GM12878 (cell line): Measurements from ENCODE around the gene ABHD2. TPM values are rescaled to one million over a fixed set of nuclear protein-coding genes. Genes with fewer than 3 reads are reported as not detected.

Experiments used
- BCL11A ChIP-seq: IDR thresholded peaks from 2 replicates; pipeline ENCODE4 v1.6.1; 2011; ENCODE audit warnings: low read depth, low read length
- CREM ChIP-seq: IDR thresholded peaks from 2 replicates; pipeline ENCODE4 v1.6.1; 2014; ENCODE audit warnings: antibody characterized with exemption, low read depth
- ETV6 ChIP-seq, 2 experiments: fragments of 450-650 bp in 1 of 2; IDR thresholded peaks in 1 of 2; conservative IDR thresholded peaks in 1 of 2; 2 replicates each; pipeline ENCODE4 v1.6.1; 2014; ENCODE audit warnings: antibody characterized with exemption in 1 of 2, borderline replicate concordance in 1 of 2, low read depth in 1 of 2, mild to moderate bottlenecking in 1 of 2, moderate library complexity in 1 of 2
- FOXM1 ChIP-seq: IDR thresholded peaks from 2 replicates; pipeline ENCODE4 v1.6.1; 2012; ENCODE audit warnings: low read depth, mild to moderate bottlenecking, inconsistent platforms, low read length, moderate library complexity
- MTA2 ChIP-seq: fragments of 450-650 bp; IDR thresholded peaks from 2 replicates; pipeline ENCODE4 v1.6.1; 2016; ENCODE audit warnings: low read depth, mild to moderate bottlenecking, moderate library complexity
- MXI1 ChIP-seq: fragments of 150-350 bp; IDR thresholded peaks from 2 replicates; pipeline ENCODE4 v1.6.1; 2011; ENCODE audit warnings: low read depth, mild to moderate bottlenecking, inconsistent platforms, low read length, improper control_type of control experiment
- PKNOX1 ChIP-seq: fragments of 450-650 bp; IDR thresholded peaks from 2 replicates; pipeline ENCODE4 v1.6.1; 2016; ENCODE audit warnings: mild to moderate bottlenecking
- RAD51 ChIP-seq: fragments of 450-650 bp; IDR thresholded peaks from 2 replicates; pipeline ENCODE4 v1.6.1; 2016; ENCODE audit warnings: moderate library complexity, mild to moderate bottlenecking, inconsistent platforms
- RELA ChIP-seq: fragments of 450-650 bp; IDR thresholded peaks from 2 replicates; pipeline ENCODE4 v1.8.0; 2014; ENCODE audit warnings: borderline replicate concordance; ENCODE audit not compliant: partially characterized antibody
- RUNX3 ChIP-seq: IDR thresholded peaks from 2 replicates; pipeline ENCODE4 v1.6.1; 2012; ENCODE audit warnings: low read length, inconsistent platforms
- SPI1 ChIP-seq: IDR thresholded peaks from 2 replicates; pipeline ENCODE4 v1.6.1; 2011; ENCODE audit warnings: low read depth, mild to moderate bottlenecking, low read length, moderate library complexity, borderline replicate concordance; ENCODE audit not compliant: insufficient read depth
- SREBF2 ChIP-seq: IDR thresholded peaks from 2 replicates; pipeline ENCODE4 v1.6.1; 2012; ENCODE audit warnings: mild to moderate bottlenecking, low read length
- WRNIP1 ChIP-seq: IDR thresholded peaks from 2 replicates; pipeline ENCODE4 v1.6.1; 2011; ENCODE audit warnings: low read depth, low read length, improper control_type of control experiment, borderline replicate concordance
- ZNF687 ChIP-seq: fragments of 450-650 bp; IDR thresholded peaks from 2 replicates; pipeline ENCODE4 v1.6.1; 2017; ENCODE audit warnings: mild to moderate bottlenecking, moderate library complexity
- polyA plus RNA-seq, 11 experiments: library from polyadenylated mRNA; depleted of rRNA in 4 of 11; unstranded in 6 of 11; stranded (reverse) in 5 of 11; fragments of >200 nt; fragmentation: Nextera tagmentation in 4 of 11; fragmentation: Illumina TruSeq in 1 of 11; extraction: Ambion mirVana in 4 of 11; extraction: Trizol in 1 of 11; gene quantifications; 1 replicate in 1 of 11; 2 replicates in 10 of 11; pipeline versions ENCODE4 v1.2.1 to v1.2.3, GENCODE V29; 2011 to 2016; ENCODE audit warnings: inconsistent platforms in 2 of 11, missing spikeins in 2 of 11, low read depth in 1 of 11
- total RNA-seq, 4 experiments: library from RNA; depleted of rRNA in 3 of 4; stranded (reverse); fragments of >200 nt in 3 of 4; fragmentation: Illumina TruSeq in 1 of 4; extraction: Trizol in 1 of 4; gene quantifications; 2 replicates each; pipeline versions ENCODE4 v1.2.1 to v1.2.3, GENCODE V29; 2013 to 2021
- TF ChIP-seq, protein P1 (sequence below): fragments of 450-650 bp; IDR thresholded peaks from 2 replicates; pipeline ENCODE4 v1.6.1; 2017; ENCODE audit warnings: borderline replicate concordance

ABHD2 gene
- total and polyA plus RNA-seq, 10 of the 15 experiments (the other 5 are each of a cell fraction or from before 2014, with no cell fraction given), result 1.2 to 33.6 (median 20.4) TPM

DNA sequence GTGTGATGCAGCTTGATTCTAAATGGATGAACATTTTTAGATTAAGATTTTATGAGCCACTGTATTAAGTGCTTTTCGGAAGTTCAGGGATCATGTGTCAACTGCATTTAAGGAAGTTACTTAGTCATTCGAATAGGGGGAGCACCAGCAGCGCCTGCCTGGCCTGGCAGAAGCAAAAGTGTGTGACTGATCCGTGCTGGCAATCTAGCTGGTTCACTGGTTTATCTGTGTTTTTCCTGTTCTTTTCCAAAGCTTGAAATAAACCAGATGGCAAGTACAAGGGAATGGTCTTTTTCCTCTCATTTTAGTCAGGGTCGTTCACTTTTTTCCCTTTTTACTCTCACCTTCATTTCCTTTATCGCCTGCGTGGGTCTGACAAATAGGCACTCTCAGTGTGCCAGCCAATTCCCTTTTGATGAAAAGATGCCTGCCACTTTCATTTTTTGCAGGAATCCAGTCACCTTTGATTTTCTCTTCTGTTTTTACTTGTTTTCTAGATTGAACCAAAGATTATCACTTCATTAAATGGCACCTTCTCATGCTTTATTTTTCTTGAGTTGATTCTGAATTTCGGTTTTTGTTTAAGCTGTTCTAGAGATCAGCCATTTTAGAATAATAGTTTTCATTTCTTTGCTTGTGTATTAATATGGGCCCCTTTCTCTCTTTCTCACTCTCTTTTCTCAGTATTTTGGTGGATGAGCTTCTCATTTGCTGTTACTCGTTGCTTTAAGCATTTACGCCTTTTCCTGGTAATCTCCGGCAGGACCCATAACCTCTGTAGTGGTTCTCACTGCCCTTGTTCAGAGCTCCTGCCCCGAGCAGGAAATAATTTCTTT lies 2.8 kb downstream of the ABHD2 start (continued):
- TF ChIP-seq RUNX3 (no peak), MXI1 (no peak), ZNF687 (peak; percentile 39; the same call in 1 of the 2 replicates), PKNOX1 (peak; percentile 31; the same call in 1 of the 2 replicates), SREBF2 (no peak), RAD51 (peak; percentile 59; the same call in 1 of the 2 replicates), ETV6 (conservative IDR thresholded peaks at IDR 0.05 in 1 of 2, IDR thresholded peaks at IDR 0.05 in 1 of 2; ENCODE audit: borderline replicate concordance in 1 of 2, low read depth in 1 of 2) (no peak), SPI1 (no peak), WRNIP1 (no peak), FOXM1 (no peak; the same call in 1 of the 2 replicates), MTA2 (0 out of 2 replicates have a peak, but pooled peaks have one; percentile 40), RELA (no peak), CREM (no peak), BCL11A (no peak)
- TF ChIP-seq, protein P1, sequence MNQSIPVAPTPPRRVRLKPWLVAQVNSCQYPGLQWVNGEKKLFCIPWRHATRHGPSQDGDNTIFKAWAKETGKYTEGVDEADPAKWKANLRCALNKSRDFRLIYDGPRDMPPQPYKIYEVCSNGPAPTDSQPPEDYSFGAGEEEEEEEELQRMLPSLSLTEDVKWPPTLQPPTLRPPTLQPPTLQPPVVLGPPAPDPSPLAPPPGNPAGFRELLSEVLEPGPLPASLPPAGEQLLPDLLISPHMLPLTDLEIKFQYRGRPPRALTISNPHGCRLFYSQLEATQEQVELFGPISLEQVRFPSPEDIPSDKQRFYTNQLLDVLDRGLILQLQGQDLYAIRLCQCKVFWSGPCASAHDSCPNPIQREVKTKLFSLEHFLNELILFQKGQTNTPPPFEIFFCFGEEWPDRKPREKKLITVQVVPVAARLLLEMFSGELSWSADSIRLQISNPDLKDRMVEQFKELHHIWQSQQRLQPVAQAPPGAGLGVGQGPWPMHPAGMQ, result no peak
